Cardiac fibroblast (primary cell): ENCODE results near the gene RAB38.

Source experiments
- DNase-seq, 2 donors: peaks; one replicate each; pipeline versions ENCODE4 v3.0.0 to v3.0.0-alpha.2; 2010; ENCODE audit warnings: low read depth in 2 of 2
- H3K4me3 ChIP-seq, 2 donors: replicated peaks in 1 of 2; 1 replicate in 1 of 2; 2 replicates in 1 of 2; pipeline ENCODE4 v1.5.1; 2011; ENCODE audit warnings: low read depth in 2 of 2, low read length in 2 of 2, mild to moderate bottlenecking in 2 of 2, moderate library complexity in 1 of 2
- TF ChIP-seq, protein P1 (sequence below): IDR thresholded peaks from one replicate; pipeline ENCODE4 v1.5.1; 2011; ENCODE audit warnings: low read depth, mild to moderate bottlenecking, low read length, inconsistent platforms

Gene RAB38

DNA sequence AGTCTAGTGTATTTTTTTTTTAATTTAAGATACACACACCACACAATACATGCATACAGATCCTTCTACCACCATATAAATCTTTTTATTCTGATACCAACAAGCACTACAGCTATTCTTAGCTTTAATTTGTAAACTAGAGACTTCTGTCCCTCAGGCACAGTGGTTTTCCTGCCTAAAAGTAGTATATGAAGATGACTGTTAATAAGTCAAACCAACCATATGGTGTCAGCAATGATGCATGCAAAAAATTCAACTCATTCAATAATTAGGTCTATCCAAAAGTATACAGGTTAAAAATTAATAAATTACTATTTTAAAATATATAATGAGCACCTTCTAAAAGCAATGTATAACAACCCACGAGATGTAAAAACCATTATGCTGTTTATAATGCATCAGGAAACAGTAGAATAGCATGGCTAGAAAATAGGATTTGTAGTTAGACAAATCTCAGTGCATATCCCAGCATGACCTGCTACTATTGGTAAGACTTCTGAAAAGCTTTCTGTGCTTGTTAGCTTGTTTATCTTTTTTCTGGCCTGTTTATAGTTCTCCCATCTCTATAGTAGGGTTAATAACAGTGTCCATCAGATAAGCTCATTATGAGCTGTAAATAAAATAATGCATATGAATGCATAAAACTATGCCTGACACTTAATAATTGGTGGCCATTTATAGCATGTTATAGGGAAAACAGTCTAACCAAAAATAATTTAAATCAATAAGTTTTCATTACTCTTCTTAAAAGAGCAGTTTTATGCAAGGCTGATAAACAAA is 10.2 kb downstream of the RAB38 start:
- TF ChIP-seq, protein P1, sequence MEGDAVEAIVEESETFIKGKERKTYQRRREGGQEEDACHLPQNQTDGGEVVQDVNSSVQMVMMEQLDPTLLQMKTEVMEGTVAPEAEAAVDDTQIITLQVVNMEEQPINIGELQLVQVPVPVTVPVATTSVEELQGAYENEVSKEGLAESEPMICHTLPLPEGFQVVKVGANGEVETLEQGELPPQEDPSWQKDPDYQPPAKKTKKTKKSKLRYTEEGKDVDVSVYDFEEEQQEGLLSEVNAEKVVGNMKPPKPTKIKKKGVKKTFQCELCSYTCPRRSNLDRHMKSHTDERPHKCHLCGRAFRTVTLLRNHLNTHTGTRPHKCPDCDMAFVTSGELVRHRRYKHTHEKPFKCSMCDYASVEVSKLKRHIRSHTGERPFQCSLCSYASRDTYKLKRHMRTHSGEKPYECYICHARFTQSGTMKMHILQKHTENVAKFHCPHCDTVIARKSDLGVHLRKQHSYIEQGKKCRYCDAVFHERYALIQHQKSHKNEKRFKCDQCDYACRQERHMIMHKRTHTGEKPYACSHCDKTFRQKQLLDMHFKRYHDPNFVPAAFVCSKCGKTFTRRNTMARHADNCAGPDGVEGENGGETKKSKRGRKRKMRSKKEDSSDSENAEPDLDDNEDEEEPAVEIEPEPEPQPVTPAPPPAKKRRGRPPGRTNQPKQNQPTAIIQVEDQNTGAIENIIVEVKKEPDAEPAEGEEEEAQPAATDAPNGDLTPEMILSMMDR, result no peak
- DNase-seq, result peak in 1 of 2 donors; percentile 5
- no peak overlapping the region for H3K4me3 ChIP-seq

DNA sequence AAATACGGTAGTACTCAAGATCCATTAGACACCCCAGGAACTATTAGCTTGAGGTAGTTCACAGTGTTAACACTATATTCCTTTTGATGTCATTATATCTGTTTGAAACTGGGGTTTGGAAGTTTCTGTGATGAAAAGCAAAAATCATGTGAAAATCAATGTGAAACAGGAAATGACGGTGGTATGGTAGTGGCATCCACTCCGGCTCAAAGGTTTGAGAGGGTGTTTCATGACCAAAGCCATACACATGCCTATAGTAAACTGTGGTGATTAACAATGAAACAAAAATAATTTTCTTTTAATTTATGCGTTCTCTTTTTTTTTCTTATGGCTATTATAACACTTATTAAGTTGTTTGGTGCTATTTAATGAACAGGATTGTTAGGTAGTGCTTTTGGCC is 10.9 kb downstream of the RAB38 start:
- no peak for DNase-seq
- TF ChIP-seq, protein P1, result no peak
- H3K4me3 ChIP-seq, result no peak overlapping the region

DNA sequence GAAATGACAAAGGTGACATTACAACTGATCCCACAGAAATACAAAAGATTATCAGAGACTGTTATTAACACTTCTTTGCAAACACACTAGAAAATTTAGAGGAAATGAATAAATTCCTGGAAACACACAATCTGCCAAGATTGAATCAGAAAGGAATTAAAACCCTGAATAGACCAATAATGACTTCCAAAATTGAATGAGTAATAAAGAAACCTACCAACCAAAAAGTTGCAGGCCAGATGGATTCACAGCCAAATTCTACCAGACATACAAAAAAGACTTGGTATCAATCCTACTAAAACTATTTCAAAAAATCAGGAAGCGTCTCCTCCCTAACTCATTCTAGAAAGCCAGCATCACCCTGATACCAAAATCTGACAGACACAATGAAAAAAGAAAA is 17.2 kb downstream of the RAB38 start:
- TF ChIP-seq, protein P1, result no peak
- no peak overlapping the region for H3K4me3 ChIP-seq
- DNase-seq, result no peak

DNA sequence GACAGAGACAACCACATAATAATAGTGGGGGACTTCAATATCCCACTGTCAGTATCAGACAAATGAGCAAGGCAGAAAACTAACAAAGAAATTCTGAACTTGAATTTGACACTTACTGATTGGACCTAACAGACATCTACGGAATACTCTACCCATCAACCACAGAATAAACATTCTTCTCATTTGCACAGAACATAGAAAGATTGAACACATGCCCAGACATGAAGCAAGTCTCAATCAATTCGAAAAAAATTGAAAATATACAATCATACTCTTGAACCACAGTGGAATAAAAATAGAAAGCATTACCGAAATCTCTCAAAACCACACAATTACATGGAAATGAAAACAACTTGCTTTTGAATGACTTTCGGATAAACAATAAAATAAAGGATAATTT is 17.9 kb downstream of the RAB38 start:
- DNase-seq, result no peak
- no peak overlapping the region for H3K4me3 ChIP-seq
- TF ChIP-seq, protein P1, result no peak

DNA sequence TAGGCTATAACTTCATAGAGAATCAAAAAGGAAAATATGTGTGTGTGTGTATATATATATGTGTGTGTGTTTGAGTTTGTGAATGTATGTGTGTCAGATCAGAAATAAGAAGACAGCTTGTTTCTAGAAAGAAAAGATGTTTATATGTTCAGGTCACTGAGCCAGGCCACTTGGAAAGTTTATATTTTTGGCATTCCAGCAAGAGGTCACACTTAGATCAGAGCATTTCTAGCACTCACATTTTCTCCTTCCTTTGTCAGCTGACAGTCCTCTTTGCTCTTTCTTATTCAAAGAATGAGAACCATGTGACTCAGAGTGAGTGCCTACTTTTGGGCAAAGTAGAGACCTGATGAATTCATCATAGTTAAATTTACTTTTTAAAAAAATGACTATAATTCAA is 22.9 kb downstream of the RAB38 start:
- TF ChIP-seq, protein P1, result no peak
- DNase-seq, result no peak
- no peak overlapping the region for H3K4me3 ChIP-seq

DNA sequence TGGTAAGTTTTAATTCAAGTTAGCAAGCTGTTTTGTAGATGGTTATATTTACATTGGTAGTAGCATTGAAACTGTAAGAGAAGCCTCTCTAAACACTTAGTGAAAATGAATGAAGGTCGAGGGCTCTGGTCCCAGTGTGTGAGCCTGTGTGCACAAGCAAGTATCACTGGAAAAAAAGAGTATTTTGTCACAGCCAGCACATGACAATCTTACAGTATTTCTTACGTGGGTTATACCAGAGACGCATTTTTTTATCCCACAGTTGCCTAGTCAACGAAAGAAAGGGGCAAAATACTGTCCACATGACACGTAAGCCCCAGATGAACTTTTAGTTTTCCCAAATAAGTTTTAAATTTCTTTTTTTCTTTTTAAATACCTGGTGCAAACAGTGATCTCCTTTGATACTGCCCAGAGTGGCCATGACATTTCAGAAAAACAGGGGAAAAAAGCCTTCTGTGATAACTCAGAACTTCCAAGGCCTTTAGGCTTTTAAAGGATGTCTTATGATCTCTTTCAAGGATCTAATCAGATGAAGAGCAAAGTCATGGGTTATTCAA is 23.5 kb downstream of the RAB38 start:
- no peak for DNase-seq
- TF ChIP-seq, protein P1, result no peak
- no peak overlapping the region for H3K4me3 ChIP-seq
